ENCODE results near the gene GPR161. TPM values are rescaled to one million over a fixed set of nuclear protein-coding genes. Genes with fewer than 3 reads are reported as not detected.

The GPR161 gene
- total RNA-seq, 1 donor from 2014 or later, result 3.1 TPM

DNA sequence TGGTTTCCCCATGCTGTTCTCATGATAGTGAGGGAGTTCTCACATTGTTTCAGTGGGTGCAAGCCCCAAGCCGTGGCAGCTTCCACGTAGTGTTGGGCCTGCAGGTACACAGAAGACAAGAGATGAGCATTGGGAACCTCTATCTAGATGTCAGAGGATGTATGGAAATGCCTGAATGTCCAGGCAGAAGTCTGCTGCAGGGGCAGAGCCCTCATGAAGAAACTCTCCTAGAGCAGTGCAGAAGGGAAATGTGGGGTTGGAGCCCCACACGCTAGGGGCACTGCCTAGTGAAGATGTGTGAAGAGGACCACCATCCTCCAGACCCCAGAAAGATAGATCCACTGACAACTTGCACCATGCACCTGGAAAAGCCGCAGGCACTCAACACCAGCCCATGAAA lies 17.0 kb downstream of the GPR161 start:
- no peak for ATAC-seq (ENCODE audit: poor library complexity)
- no peak for DNase-seq
- intact Hi-C loops (cut with DNase I), result no loop called here

DNA sequence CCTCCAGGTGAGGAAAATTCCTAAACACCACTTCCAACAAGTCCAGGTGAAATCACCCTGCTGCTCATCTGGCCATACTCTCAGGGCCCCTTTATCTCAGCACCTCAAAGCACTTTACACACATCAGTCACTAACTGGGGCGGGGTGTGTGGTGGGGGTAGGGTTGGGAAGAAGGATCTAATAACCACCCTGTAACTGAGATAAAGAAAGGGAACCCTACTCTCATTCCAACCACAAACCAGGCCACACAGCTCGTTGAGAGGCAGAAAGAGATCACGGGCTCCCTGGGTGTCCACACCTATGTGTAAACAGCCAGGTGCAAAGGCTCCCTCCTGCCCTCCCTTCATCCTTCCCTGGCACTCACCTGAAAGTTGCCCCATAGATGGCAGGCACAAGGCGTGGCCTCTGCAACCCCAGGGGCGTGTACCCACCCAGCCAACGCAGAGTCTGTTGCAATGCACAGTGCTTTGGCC lies 20.4 kb downstream of the GPR161 start:
- no peak for DNase-seq
- no peak for ATAC-seq (ENCODE audit: poor library complexity)
- intact Hi-C loops (cut with DNase I), result no loop called here

DNA sequence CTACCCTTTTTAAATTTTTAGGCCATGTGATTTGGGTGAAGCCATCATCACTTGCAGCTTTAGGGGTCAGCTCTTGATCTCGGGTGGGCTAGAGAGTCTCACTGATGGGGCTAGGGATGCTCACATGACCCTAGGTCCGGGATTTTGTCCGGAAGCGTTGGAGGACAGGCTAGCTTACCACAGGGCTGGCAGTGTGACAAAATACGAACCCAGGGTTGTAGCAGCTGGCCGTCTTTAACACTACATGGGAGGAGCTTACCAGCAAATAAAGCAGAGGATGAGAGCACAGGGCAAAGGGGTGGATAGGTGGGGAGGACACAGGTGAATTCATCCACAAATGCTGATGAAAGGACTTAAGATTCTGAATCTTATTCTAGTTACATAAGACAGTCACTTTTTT lies 21.9 kb downstream of the GPR161 start:
- no peak for ATAC-seq (ENCODE audit: poor library complexity)
- DNase-seq, result no peak
- intact Hi-C loops (cut with DNase I), result no loop called here

DNA sequence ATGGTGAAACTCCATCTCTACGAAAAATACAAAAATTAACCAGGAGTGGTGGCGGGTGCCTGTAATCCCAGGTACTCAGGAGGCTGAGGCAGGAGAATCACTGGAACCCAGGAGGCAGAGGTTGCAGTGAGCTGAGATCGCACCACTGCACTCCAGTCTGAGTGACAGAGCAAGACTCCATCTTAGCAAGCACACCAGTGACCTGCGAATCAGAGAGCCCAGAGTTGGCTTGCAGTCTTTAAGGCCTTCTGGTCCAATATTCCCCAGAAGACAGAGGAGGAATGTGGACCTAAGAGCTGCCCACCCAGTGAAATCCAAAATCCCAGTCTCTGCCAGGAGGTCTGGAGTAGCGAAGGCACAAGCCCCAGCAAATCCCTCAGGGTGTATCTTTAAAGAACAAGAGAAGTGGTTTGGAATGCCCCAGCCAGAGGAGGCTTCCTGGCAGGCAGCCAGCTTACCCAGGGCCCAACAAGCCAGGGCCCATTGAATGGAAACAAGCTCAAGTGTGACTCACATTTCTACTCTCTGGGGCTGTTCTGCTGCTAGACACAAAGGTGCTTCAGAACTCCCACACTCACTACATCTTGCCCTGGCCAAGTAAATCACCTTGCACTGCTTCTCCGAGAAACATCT lies 23.9 kb downstream of the GPR161 start:
- DNase-seq, result no peak
- intact Hi-C loops (cut with DNase I), result no loop called here
- ATAC-seq (ENCODE audit: poor library complexity), result no peak

GRCh38 chr1:168110896-168111545 lies 25.7 kb downstream of the GPR161 start:
- ATAC-seq (ENCODE audit: poor library complexity) (no peak), DNase-seq (no peak)
- intact Hi-C loops (cut with DNase I), result no loop called here

- no peak for ATAC-seq (ENCODE audit: poor library complexity)
- intact Hi-C loops (cut with DNase I), result no loop called here
- no peak for DNase-seq
Measured at GRCh38 chr1:168106274-168106673, 30.5 kb downstream of the GPR161 start.

DNA sequence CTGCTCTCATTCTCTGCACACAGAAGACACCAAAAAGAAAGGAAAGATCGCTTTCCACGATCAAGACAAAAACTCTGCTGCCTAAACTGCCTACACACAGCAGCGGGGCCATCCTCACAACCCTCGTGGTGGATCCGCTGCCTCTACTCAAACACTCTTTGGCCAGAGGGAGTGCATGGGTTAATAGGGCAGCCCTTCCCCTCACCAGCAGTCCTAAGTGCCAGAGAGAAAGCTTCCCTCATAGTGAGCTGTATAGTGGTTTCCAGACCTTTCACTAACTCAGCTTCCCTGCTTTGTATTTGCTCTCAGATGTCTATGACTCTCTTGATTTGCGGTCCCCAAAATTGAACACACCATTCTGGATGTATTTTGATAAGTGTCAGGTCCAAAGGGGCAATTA lies 30.9 kb downstream of the GPR161 start:
- ATAC-seq (ENCODE audit: poor library complexity) (no peak), DNase-seq (no peak)
- intact Hi-C loops (cut with DNase I), result no loop called here

DNA sequence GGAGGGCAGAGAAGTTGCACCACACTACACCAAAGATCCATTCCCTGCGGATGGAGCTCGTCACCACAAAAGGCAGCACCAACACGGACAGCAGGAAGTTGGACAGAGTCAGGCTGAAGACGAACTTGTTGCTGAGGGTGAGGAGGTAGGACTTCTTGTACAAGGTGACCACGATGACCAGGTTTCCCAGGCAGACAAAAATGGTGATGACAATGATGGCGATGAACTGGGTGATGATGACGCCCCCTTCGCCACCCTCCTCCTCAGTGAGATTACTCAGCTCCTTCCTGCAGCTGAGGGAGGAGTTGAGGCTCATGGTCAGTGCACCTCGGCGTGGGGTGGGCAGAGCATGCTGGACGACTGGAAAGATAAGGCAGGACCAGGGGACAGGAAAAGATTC lies 32.2 kb downstream of the GPR161 start:
- intact Hi-C loops (cut with DNase I), result no loop called here
- ATAC-seq (ENCODE audit: poor library complexity) (no peak), DNase-seq (no peak)

GRCh38 chr1:168102487-168102886 lies 34.2 kb downstream of the GPR161 start:
- DNase-seq (no peak), ATAC-seq (ENCODE audit: poor library complexity) (no peak)
- intact Hi-C loops (cut with DNase I), result no loop called here

GRCh38 chr1:168101336-168101735 lies 35.4 kb downstream of the GPR161 start:
- DNase-seq, result no peak
- ATAC-seq (ENCODE audit: poor library complexity), result no peak
- intact Hi-C loops (cut with DNase I), result no loop called here

- DNase-seq (no peak), ATAC-seq (ENCODE audit: poor library complexity) (no peak)
- intact Hi-C loops (cut with DNase I), result no loop called here
Measured at GRCh38 chr1:168100315-168101002, 36.3 kb downstream of the GPR161 start.

DNA sequence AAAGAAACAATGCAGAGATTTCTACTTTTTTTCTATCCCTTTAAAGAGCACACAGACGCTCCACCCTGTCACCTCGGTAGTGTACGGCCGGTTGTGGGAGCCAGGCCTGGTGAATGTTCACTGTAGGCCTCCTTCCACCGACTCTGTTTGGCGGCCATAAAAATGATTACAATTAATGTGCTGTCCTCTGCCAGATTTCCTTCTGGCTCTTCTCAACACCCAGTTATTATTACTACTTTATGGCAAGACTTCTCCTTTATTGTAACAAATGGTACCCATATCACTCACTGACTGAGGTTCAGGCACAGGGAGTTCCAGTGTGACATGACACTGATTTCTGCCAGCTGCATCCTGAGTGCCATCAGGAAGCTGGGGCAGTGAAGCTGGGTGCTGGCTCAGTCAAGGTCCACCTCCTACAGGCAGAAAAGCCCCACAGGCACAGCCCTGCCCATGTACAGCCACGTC lies 37.4 kb downstream of the GPR161 start:
- ATAC-seq (ENCODE audit: poor library complexity), result no peak
- DNase-seq, result no peak
- intact Hi-C loops (cut with DNase I), result no loop called here

GRCh38 chr1:168098534-168099320 lies 38.0 kb downstream of the GPR161 start:
- intact Hi-C loops (cut with DNase I), result no loop called here
- ATAC-seq (ENCODE audit: poor library complexity), result no peak
- no peak for DNase-seq

- DNase-seq (no peak), ATAC-seq (ENCODE audit: poor library complexity) (no peak)
- intact Hi-C loops (cut with DNase I), result no loop called here
Measured at GRCh38 chr1:168097921-168098528, 38.7 kb downstream of the GPR161 start.

DNA sequence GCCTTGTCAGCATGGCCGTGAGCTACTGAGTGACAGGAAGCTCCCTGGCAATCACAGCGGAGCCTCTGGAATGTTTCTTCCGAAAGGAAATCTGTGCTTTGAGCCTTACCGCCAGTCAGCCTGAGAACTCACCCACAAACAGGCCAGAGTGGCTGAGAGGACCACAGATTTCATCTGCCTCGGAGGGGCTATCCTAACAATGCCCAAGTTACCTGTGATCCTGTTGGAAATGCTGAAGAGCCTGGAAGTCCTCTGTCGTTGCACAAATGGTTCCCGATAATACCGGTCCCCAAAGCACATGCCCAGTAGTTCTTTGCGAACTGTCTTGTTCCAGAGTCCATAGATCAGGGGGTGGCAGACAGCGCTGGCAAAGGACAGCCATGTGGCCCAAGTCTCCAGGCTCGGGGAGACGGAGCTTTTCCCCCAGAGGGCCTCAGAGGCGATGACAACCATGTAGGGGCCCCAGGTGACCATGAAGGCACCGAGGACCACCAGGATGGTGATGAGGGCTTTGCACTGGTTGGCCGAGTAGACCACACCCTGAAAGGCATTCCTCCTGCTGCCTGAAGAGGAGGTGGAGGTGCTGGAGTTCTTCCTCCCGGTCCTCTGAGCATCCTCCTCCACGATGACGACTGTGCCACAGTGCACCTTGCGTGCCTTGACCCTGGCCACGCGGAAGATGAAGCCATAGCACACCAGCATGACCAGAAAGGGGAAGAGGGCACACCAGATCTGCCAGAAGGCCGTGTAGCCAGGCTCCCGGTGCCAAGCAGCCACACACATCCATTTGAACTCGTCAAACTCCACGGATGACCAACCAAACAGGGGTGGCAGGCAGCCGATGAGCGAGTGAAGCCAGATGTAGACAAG lies 40.2 kb downstream of the GPR161 start:
- ATAC-seq (ENCODE audit: poor library complexity) (no peak), DNase-seq (no peak)
- intact Hi-C loops (cut with DNase I), result no loop called here

GRCh38 chr1:168095476-168095875 lies 41.3 kb downstream of the GPR161 start:
- DNase-seq (no peak), ATAC-seq (ENCODE audit: poor library complexity) (no peak)
- intact Hi-C loops (cut with DNase I), result no loop called here

DNA sequence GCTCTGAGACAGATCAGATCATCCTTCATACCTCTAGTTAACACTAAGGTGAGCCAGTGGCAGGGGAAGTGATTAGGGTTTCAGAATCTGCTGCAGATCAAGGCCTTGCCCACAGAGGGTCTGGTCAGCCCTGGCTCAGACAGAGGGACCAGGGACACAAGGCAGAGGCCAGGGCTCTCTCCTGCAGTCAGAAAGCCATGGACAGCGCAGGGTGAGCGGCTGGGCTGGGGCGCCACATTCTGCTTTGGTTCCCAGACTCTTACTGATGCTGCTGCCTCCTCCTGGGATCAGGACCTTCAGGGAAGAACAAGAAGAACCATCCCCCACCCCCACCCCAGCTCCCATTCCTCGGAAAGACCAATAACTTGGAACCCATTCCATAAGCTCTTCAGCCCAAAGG lies 43.1 kb downstream of the GPR161 start:
- DNase-seq (no peak), ATAC-seq (ENCODE audit: poor library complexity) (no peak)
- intact Hi-C loops (cut with DNase I), result no loop called here

Measured in Right ventricle myocardium superior (tissue), 1 donor.